T-helper 1 cell treated with Interleukin-12 subunit alpha and Interleukin-12 subunit beta and Interleukin-4 antibody, amounts not matched to agents 30 μg/mL and 1 μg/mL, for 36 hours (primary cell): ENCODE results near the gene HSPA5.
"Not testable (repeated sequence)": the region's sequence is repeated elsewhere in the genome, so short reads cannot be mapped to it uniquely, and the experiment has no call there.

Experiments
- H3K27ac Mint-ChIP-seq: one replicate; pipeline ENCODE4 v1.8.0; 2021; ENCODE audit warnings: mild to moderate bottlenecking, mixed read lengths
- H3K27me3 Mint-ChIP-seq: one replicate; pipeline ENCODE4 v1.8.0; 2021; ENCODE audit warnings: low read depth, mixed read lengths
- H3K36me3 Mint-ChIP-seq: one replicate; pipeline ENCODE4 v1.8.0; 2021; ENCODE audit warnings: low read depth, mixed read lengths
- H3K4me1 Mint-ChIP-seq: one replicate; pipeline ENCODE4 v1.8.0; 2021; ENCODE audit warnings: low read depth, mixed read lengths
- H3K4me3 Mint-ChIP-seq: one replicate; pipeline ENCODE4 v1.8.0; 2021; ENCODE audit warnings: mild to moderate bottlenecking, moderate library complexity, mixed read lengths
- H3K9me3 Mint-ChIP-seq: one replicate; pipeline ENCODE4 v1.8.0; 2021; ENCODE audit warnings: mixed read lengths

HSPA5 gene

GRCh38 chr9:125258832-125259534 lies 17.8 kb upstream of the HSPA5 start:
- Mint-ChIP-seq H3K27ac (no peak overlapping the region), H3K4me3 (no peak overlapping the region), H3K9me3 (no peaks in the 10 kb centered on the region), H3K36me3 (peaks cover 7% of the 10 kb centered on the region), H3K4me1 (peaks cover 20% of the 10 kb centered on the region), H3K27me3 (no peaks in the 10 kb centered on the region)

GRCh38 chr9:125258160-125258785 lies 17.1 kb upstream of the HSPA5 start:
- Mint-ChIP-seq H3K27ac (no peak overlapping the region), H3K27me3 (no peaks in the 10 kb centered on the region), H3K4me3 (no peak overlapping the region), H3K4me1 (peaks cover 15% of the 10 kb centered on the region), H3K9me3 (no peaks in the 10 kb centered on the region), H3K36me3 (peaks cover 5% of the 10 kb centered on the region)

GRCh38 chr9:125255781-125256391 lies 14.7 kb upstream of the HSPA5 start:
- H3K27ac Mint-ChIP-seq, result no peak overlapping the region
- H3K4me3 Mint-ChIP-seq, result no peak overlapping the region
- H3K36me3 Mint-ChIP-seq, result no peaks in the 10 kb centered on the region
- no peaks in the 10 kb centered on the region for H3K9me3 Mint-ChIP-seq
- no peaks in the 10 kb centered on the region for H3K27me3 Mint-ChIP-seq
- H3K4me1 Mint-ChIP-seq, result peaks cover 2% of the 10 kb centered on the region

GRCh38 chr9:125254231-125254630 lies 13.1 kb upstream of the HSPA5 start:
- H3K4me1 Mint-ChIP-seq, result no peaks in the 10 kb centered on the region
- H3K4me3 Mint-ChIP-seq, result no peak overlapping the region
- no peaks in the 10 kb centered on the region for H3K27me3 Mint-ChIP-seq
- H3K36me3 Mint-ChIP-seq, result no peaks in the 10 kb centered on the region
- H3K9me3 Mint-ChIP-seq, result no peaks in the 10 kb centered on the region
- no peak overlapping the region for H3K27ac Mint-ChIP-seq

GRCh38 chr9:125246261-125246667 lies 5.1 kb upstream of the HSPA5 start:
- no peaks in the 10 kb centered on the region for H3K9me3 Mint-ChIP-seq
- no peaks in the 10 kb centered on the region for H3K27me3 Mint-ChIP-seq
- H3K4me3 Mint-ChIP-seq, result no peak overlapping the region
- no peak overlapping the region for H3K27ac Mint-ChIP-seq
- H3K36me3 Mint-ChIP-seq, result peaks cover 4% of the 10 kb centered on the region
- peaks cover 4% of the 10 kb centered on the region for H3K4me1 Mint-ChIP-seq

- no peaks in the 10 kb centered on the region for H3K9me3 Mint-ChIP-seq
- H3K27me3 Mint-ChIP-seq, result no peaks in the 10 kb centered on the region
- no peak overlapping the region for H3K4me3 Mint-ChIP-seq
- H3K36me3 Mint-ChIP-seq, result peaks cover 27% of the 10 kb centered on the region
- peaks cover 9% of the 10 kb centered on the region for H3K4me1 Mint-ChIP-seq
- H3K27ac Mint-ChIP-seq, result no peak overlapping the region
Measured at GRCh38 chr9:125243792-125244260, 2.7 kb upstream of the HSPA5 start.

- H3K36me3 Mint-ChIP-seq, result peaks cover 44% of the 10 kb centered on the region
- H3K27me3 Mint-ChIP-seq, result no peaks in the 10 kb centered on the region
- H3K9me3 Mint-ChIP-seq, result no peaks in the 10 kb centered on the region
- peaks cover 24% of the 10 kb centered on the region for H3K4me1 Mint-ChIP-seq
- H3K4me3 Mint-ChIP-seq, result peak overlapping the region; percentile 92
- H3K27ac Mint-ChIP-seq, result peak overlapping the region; percentile 92
Measured at GRCh38 chr9:125241863-125242739, 958 bp upstream of the HSPA5 start.

GRCh38 chr9:125240649-125240999 lies 519 bp downstream of the HSPA5 start:
- H3K36me3 Mint-ChIP-seq, result peaks cover 59% of the 10 kb centered on the region
- H3K27ac Mint-ChIP-seq, result peak overlapping the region; percentile 92
- H3K4me3 Mint-ChIP-seq, result peak overlapping the region; percentile 92
- H3K27me3 Mint-ChIP-seq, result no peaks in the 10 kb centered on the region
- H3K4me1 Mint-ChIP-seq, result peaks cover 39% of the 10 kb centered on the region
- no peaks in the 10 kb centered on the region for H3K9me3 Mint-ChIP-seq

- Mint-ChIP-seq H3K27me3 (no peaks in the 10 kb centered on the region), H3K27ac (peak overlapping the region; percentile 92), H3K9me3 (no peaks in the 10 kb centered on the region), H3K36me3 (peaks cover 64% of the 10 kb centered on the region), H3K4me3 (peak overlapping the region; percentile 92), H3K4me1 (peaks cover 46% of the 10 kb centered on the region)
Measured at GRCh38 chr9:125239631-125240597, 1.2 kb downstream of the HSPA5 start.

- peaks cover 46% of the 10 kb centered on the region for H3K4me1 Mint-ChIP-seq
- peaks cover 64% of the 10 kb centered on the region for H3K36me3 Mint-ChIP-seq
- H3K27ac Mint-ChIP-seq, result peak overlapping the region; percentile 54
- H3K9me3 Mint-ChIP-seq, result no peaks in the 10 kb centered on the region
- H3K27me3 Mint-ChIP-seq, result no peaks in the 10 kb centered on the region
- peak overlapping the region; percentile 92 for H3K4me3 Mint-ChIP-seq
Measured at GRCh38 chr9:125238915-125239446, 2.2 kb downstream of the HSPA5 start.

- H3K36me3 Mint-ChIP-seq, result peaks cover 68% of the 10 kb centered on the region
- no peaks in the 10 kb centered on the region for H3K9me3 Mint-ChIP-seq
- peak overlapping the region; percentile 92 for H3K4me3 Mint-ChIP-seq
- H3K27me3 Mint-ChIP-seq, result no peaks in the 10 kb centered on the region
- H3K4me1 Mint-ChIP-seq, result peaks cover 46% of the 10 kb centered on the region
- peak overlapping the region; percentile 54 for H3K27ac Mint-ChIP-seq
Measured at GRCh38 chr9:125238127-125238914, 2.8 kb downstream of the HSPA5 start.

- Mint-ChIP-seq H3K36me3 (peaks cover 72% of the 10 kb centered on the region), H3K27ac (peak overlapping the region; percentile 5), H3K4me1 (peaks cover 42% of the 10 kb centered on the region), H3K4me3 (peak overlapping the region; percentile 92)
- not testable (repeated sequence) for H3K27me3 Mint-ChIP-seq, H3K9me3 Mint-ChIP-seq
Measured at GRCh38 chr9:125236520-125237159, 4.5 kb downstream of the HSPA5 start.
